ENCODE measurements around the gene TCF15. TPM values are rescaled to one million over a fixed set of nuclear protein-coding genes. Genes with fewer than 3 reads are reported as not detected.

Gene TCF15
- not detected for total RNA-seq

DNA sequence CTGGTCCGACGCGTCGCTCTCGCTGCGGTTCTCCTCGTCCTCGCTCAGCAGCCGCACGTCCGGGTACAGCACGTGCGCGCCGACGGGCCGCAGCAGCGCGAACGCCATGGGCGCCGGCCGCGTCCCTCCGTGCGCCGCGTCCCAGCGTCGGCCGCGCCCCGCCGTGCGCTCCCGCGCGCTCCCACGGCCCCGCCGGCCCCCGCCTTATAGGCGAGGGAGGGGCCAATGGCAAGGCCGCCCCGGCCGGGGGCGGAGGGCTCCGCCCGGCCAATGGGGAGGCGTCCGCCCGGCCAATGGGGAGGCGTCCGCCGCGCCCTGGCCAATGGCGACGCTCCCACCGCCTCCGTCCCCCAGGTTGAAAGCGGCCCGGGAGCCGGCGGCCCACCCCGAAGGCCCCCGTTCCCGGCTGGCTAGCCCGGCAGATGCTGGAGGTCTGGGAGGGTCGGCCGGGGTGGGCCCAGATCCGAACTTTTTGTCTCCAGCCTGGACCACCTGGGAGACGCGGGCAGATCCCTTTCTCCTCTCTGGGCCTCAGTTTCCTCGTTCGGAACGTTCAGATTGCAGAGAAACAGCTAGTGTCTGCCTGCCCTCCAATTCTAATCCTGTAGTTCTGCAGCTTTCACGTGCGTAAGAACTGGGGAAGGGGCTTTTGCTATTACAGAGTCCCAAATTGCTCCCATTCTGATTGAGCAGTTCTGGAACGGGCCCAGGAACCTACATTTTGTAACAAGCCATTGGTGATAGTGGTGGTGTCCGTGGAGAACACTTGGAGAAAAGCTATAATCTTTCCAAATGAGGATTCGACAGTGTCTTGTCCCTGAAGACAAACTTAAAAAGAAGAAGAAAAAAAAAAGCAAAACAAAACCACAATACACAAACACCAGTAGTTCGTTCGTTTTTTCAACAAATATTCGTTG lies at the start of gene TCF15:
Gene TCF15, minus strand, starts transcription at position 180 of the 917 bp plus-strand sequence. Its CDS starts 72 bp downstream, at position 108.
- H3K4me1 Mint-ChIP-seq (ENCODE audit: low read depth): peaks cover 4% of the 10 kb centered on the region
- DNase-seq (no peak), ATAC-seq (peak; percentile 50)
- ChIA-PET POLR2A (no interaction called here), CTCF (interaction anchor here (2.3 kb wide), 1 partner anchor 35 kb away, joined by 8 read pairs; no protein-coding TSS in a partner anchor)
- no peak within 1 kb of the TSS for H3K27ac Mint-ChIP-seq
- H3K9me3 Mint-ChIP-seq (ENCODE audit: insufficient read depth): no peaks in the 10 kb centered on the region
- no peaks in the 10 kb centered on the region for H3K36me3 Mint-ChIP-seq (ENCODE audit: low read depth)
- no peak within 1 kb of the TSS for H3K4me3 Mint-ChIP-seq
- H3K27me3 Mint-ChIP-seq (ENCODE audit: low read depth): peaks cover 50% of the 10 kb centered on the region

DNA sequence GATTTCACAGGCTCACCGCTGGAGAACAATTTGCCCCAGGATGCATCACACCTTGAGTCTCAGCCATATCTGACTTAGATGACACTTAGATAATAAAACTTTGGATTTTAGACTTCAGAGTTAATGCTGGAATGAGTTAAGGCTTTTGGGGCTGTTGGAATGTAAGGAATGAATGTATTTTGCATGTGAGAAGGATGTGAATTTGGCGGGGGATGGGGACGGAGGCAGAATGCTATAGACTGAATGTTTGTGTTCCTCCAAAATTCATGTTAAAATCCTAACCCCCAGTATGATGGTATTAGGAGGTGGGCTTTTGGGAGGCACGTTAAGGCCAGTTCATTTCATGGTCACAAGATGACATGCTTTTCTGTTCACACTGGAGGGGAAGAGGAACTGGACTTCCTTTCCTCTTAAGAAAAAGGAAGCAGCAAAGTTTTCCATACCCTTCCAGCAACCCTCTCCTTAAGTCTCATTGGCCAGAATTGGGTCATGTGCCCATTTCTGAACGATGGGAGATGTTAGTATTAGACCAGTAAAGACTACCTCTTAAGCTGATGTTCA lies 48.7 kb upstream of the TCF15 start:
- Mint-ChIP-seq H3K27ac (no peak overlapping the region), H3K27me3 (ENCODE audit: low read depth) (peaks cover 65% of the 10 kb centered on the region), H3K36me3 (ENCODE audit: low read depth) (no peaks in the 10 kb centered on the region), H3K4me3 (no peak overlapping the region), H3K4me1 (ENCODE audit: low read depth) (peaks cover 11% of the 10 kb centered on the region), H3K9me3 (ENCODE audit: insufficient read depth) (no peaks in the 10 kb centered on the region)
- POLR2A ChIA-PET: no interaction called here
- CTCF ChIA-PET: interaction anchor here (1.8 kb wide), 1 partner anchor 13 kb away, joined by 6 read pairs; no protein-coding TSS in a partner anchor
- DNase-seq (no peak), ATAC-seq (no peak)

- H3K36me3 Mint-ChIP-seq (ENCODE audit: low read depth): no peaks in the 10 kb centered on the region
- H3K4me3 Mint-ChIP-seq: no peak overlapping the region
- peaks cover 12% of the 10 kb centered on the region for H3K4me1 Mint-ChIP-seq (ENCODE audit: low read depth)
- ChIA-PET POLR2A (no interaction called here), CTCF (interaction anchor here (1.8 to 2.4 kb wide), 2 partner anchors 9 to 13 kb away, joined by 6 to 12 read pairs; no protein-coding TSS in a partner anchor)
- no peak overlapping the region for H3K27ac Mint-ChIP-seq
- ATAC-seq: no peak
- no peaks in the 10 kb centered on the region for H3K9me3 Mint-ChIP-seq (ENCODE audit: insufficient read depth)
- peaks cover 59% of the 10 kb centered on the region for H3K27me3 Mint-ChIP-seq (ENCODE audit: low read depth)
- DNase-seq: no peak
Measured at GRCh38 chr20:658202-658601, 48.1 kb upstream of the TCF15 start.

- CTCF ChIA-PET: interaction anchor here (1.2 to 2.4 kb wide), 3 partner anchors 10 to 11 kb away, joined by 3 to 12 read pairs (median 5); no protein-coding TSS in a partner anchor
Measured at GRCh38 chr20:655726-656624, 45.9 kb upstream of the TCF15 start.

DNA sequence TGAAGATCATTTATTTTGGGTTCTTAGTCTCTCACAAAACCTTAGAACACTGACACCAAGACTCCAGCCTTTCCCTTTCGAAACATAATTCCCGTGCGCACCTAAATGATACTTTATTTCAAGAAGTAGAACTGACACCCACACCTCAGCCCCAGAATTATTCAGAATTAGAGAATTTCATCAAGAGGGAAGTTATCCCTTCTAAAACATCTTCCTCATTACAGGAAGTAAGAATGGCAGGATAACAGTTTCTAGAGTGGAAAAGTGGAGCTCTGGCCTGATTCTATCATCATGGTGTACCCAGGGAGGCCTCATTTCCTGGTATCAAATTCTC lies 44.3 kb upstream of the TCF15 start:
- ATAC-seq: no peak
- ChIA-PET CTCF (interaction anchor here (1.2 to 1.6 kb wide), 2 partner anchors 9 to 13 kb away, joined by 3 to 5 read pairs; no protein-coding TSS in a partner anchor), POLR2A (no interaction called here)
- Mint-ChIP-seq H3K27me3 (ENCODE audit: low read depth) (peaks cover 29% of the 10 kb centered on the region), H3K27ac (no peak overlapping the region), H3K36me3 (ENCODE audit: low read depth) (peaks cover 5% of the 10 kb centered on the region), H3K9me3 (ENCODE audit: insufficient read depth) (no peaks in the 10 kb centered on the region), H3K4me1 (ENCODE audit: low read depth) (peaks cover 18% of the 10 kb centered on the region), H3K4me3 (peak overlapping the region; percentile 16)
- no peak for DNase-seq

More at GRCh38 chr20:655726-656624, 45.9 kb upstream of the TCF15 start:
- POLR2A ChIA-PET: no interaction called here
- peaks cover 18% of the 10 kb centered on the region for H3K4me1 Mint-ChIP-seq (ENCODE audit: low read depth)
- H3K27me3 Mint-ChIP-seq (ENCODE audit: low read depth): peaks cover 40% of the 10 kb centered on the region
- H3K9me3 Mint-ChIP-seq (ENCODE audit: insufficient read depth): no peaks in the 10 kb centered on the region
- no peak overlapping the region for H3K4me3 Mint-ChIP-seq
- no peaks in the 10 kb centered on the region for H3K36me3 Mint-ChIP-seq (ENCODE audit: low read depth)
- ATAC-seq (no peak), DNase-seq (no peak)
- H3K27ac Mint-ChIP-seq: no peak overlapping the region

DNA sequence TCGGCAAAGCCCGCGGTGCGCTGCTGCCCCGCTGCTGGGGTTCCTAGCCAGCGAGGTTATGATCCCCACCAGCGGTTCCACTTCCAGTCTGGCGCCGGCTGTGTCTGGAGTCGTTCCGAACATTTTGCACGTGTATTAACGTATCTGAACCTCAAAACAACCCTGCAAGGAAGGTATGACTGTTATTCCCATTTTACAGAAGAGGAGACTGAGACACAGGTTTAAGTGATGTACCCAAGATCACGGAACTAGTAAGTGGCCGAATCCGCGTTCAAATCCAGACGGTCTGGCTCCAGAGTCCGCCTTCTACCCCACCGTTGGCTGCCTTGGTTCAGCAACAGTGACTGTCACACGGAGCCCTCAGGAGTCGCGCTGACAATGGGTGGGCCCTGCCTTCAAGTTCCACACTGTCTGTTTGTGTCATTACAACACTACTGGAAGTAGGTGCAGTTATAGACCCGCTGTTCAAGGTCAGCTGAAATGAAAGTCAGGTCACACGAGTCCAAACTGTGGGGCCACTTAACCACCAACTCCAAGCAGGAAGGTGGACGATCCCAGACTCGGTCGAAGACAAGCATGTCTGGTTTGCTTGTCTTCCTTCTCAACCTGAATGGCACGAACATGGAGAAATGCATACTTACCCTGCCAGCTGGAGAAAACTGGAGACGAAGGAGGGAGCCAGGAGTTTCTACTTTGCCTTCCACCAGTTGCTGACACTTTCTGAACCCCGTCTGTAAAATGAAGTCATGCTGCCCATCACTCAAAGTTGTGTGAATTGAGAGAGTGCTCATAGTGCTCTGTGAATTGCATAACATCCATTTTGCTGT lies 43.7 kb upstream of the TCF15 start:
- ChIA-PET POLR2A (no interaction called here), CTCF (interaction anchor here (1.6 kb wide), 1 partner anchor 8 kb away, joined by 5 read pairs; no protein-coding TSS in a partner anchor)
- no peak for ATAC-seq
- no peak for DNase-seq
- Mint-ChIP-seq H3K27me3 (ENCODE audit: low read depth) (peaks cover 24% of the 10 kb centered on the region), H3K36me3 (ENCODE audit: low read depth) (peaks cover 8% of the 10 kb centered on the region), H3K27ac (peak overlapping the region; percentile 62), H3K4me1 (ENCODE audit: low read depth) (peaks cover 18% of the 10 kb centered on the region), H3K4me3 (peak overlapping the region; percentile 73), H3K9me3 (ENCODE audit: insufficient read depth) (no peaks in the 10 kb centered on the region)

DNA sequence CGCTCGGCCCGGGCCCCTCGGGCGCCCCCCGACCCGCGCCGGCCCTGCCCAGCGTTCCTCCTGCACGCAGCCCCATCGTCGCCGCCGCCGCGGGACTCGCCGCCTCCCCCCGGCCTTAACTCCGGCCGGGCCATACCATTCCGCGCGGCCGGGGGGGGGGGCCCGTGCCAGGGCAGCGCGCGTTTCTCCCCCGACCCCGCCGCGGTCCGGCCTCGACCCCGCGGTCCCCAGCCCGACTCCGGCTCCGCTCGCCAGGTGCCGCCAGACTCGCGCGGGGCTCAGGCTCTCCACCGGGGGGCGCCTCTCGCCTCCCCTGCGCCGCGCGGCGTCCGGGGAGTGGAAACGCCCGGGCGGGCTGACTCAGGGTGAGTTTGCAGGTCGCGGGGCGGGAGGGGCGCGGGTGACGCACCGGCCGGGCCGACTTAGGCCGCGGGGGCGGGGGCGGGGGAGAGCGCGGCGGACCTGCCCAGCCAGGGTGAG lies 43.0 kb upstream of the TCF15 start, which contains the start of gene SRXN1:
Gene SRXN1, minus strand, starts transcription at position 91 of the 480 bp plus-strand sequence. Its CDS starts 15 bp downstream, at position 76.
- H3K4me1 Mint-ChIP-seq (ENCODE audit: low read depth): peaks cover 18% of the 10 kb centered on the region
- H3K9me3 Mint-ChIP-seq (ENCODE audit: insufficient read depth): no peaks in the 10 kb centered on the region
- peak within 1 kb of the TSS; percentile 69 for H3K27ac Mint-ChIP-seq
- ChIA-PET CTCF (no interaction called here), POLR2A (no interaction called here)
- peak within 1 kb of the TSS; percentile 75 for H3K4me3 Mint-ChIP-seq
- peaks cover 19% of the 10 kb centered on the region for H3K27me3 Mint-ChIP-seq (ENCODE audit: low read depth)
- peaks cover 8% of the 10 kb centered on the region for H3K36me3 Mint-ChIP-seq (ENCODE audit: low read depth)
- ATAC-seq: peak; percentile 95
- peak; percentile 83 for DNase-seq

DNA sequence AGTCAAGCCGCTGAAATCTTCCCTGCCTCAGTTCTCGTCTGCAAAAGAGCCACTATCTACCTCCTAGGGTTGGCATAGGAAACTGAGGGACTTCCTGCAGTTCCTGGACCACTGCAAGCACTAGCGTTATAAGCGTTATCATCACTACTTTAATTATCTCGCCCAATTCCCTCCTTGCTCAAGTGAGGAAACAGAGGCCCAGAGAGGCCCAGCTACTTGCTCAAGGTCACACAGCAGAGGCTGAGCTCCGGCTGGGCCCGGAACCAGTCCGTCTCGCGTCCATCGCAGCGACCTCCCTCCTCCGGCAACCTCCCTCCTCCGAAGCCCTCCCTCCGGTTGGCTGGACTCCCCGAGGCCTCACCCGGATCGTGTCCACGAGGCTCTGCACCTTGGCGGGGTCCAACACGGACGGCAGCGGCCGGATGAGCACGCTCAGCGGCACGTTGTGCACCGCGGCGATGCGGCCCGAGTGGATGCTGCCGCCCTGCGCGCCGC lies 42.6 kb upstream of the TCF15 start:
- no peak for DNase-seq
- ATAC-seq: no peak

DNA sequence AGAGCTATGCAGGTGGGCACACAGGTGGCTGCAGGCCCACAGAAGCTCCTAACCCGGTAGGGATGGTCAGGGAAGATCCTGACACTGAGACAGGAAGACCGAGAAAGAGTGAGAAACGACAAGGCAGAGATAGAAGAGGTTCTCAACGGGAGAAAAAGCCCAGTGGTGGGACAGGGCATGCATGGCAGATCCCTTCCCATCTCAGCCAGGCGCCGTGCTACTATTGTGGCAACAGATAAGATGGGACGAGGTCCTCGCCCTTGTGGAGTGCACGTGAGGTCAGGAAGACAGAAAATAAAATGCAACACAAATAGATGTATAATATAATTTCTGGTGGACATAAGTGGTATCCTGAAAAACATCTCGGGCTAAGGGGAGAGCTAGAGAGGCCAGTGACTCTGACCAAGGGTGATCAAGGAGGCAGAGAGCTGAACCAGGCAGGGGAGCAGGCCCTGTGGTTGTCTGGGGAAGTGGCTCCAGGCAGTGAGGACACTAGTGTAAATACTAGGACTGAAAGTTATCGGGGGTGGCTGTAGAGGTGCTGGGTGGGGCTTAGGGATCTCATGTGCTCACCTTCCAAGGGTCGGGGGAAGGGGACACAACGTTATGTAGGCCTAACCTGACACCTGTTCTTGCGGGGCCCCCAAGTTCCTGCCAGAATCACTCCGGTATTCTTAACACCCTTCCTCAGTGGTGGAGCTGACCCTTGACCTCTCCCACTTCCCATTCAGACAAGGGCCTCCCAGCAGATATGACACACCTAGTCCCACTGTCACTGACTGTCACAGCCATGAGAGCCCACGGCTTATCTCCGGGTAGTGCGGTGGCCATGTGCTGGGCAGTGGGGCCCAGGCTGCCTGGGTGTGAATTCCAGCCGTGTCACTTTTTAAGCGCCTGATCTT lies 41.9 kb upstream of the TCF15 start:
- H3K9me3 Mint-ChIP-seq (ENCODE audit: insufficient read depth): no peaks in the 10 kb centered on the region
- ATAC-seq (no peak), DNase-seq (no peak)
- H3K36me3 Mint-ChIP-seq (ENCODE audit: low read depth): peaks cover 13% of the 10 kb centered on the region
- ChIA-PET CTCF (interaction anchor here (0.6 to 1.1 kb wide), 2 partner anchors 15 to 108 kb away, joined by 3 read pairs; partner anchors contain the start of gene CSNK2A1), POLR2A (no interaction called here)
- H3K27ac Mint-ChIP-seq: peak overlapping the region; percentile 69
- H3K4me3 Mint-ChIP-seq: peak overlapping the region; percentile 75
- peaks cover 18% of the 10 kb centered on the region for H3K4me1 Mint-ChIP-seq (ENCODE audit: low read depth)
- peaks cover 15% of the 10 kb centered on the region for H3K27me3 Mint-ChIP-seq (ENCODE audit: low read depth)

More for the DNA sequence above, 42.6 kb upstream of the TCF15 start:
- H3K36me3 Mint-ChIP-seq (ENCODE audit: low read depth): peaks cover 12% of the 10 kb centered on the region
- peaks cover 15% of the 10 kb centered on the region for H3K27me3 Mint-ChIP-seq (ENCODE audit: low read depth)
- CTCF ChIA-PET: interaction anchor here (0.6 kb wide), 1 partner anchor 15 kb away, joined by 3 read pairs; no protein-coding TSS in a partner anchor
- H3K9me3 Mint-ChIP-seq (ENCODE audit: insufficient read depth): no peaks in the 10 kb centered on the region
- H3K4me3 Mint-ChIP-seq: peak overlapping the region; percentile 75
- peaks cover 18% of the 10 kb centered on the region for H3K4me1 Mint-ChIP-seq (ENCODE audit: low read depth)
- POLR2A ChIA-PET: no interaction called here
- peak overlapping the region; percentile 69 for H3K27ac Mint-ChIP-seq

DNA sequence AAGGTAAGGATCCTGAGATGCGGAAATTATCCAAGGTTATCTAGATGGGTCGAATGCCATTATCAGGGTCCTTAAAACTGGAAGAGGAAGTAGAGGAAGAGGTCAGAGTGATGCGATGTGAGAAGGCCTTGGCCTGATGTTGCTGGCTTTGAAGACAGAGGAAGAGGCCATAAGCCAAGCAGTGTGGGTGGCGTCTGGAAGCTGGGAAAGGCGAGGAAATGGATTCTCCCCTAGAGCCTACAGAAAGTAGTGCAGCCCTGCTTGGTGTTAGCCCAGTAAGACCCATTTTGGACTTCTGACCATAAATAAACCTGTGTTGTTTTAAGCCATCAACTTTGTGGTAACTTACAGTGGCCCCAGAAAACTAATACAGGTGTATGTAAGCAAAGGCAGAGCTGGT lies 40.8 kb upstream of the TCF15 start:
- H3K4me1 Mint-ChIP-seq (ENCODE audit: low read depth): peaks cover 18% of the 10 kb centered on the region
- no peaks in the 10 kb centered on the region for H3K9me3 Mint-ChIP-seq (ENCODE audit: insufficient read depth)
- H3K27me3 Mint-ChIP-seq (ENCODE audit: low read depth): peaks cover 11% of the 10 kb centered on the region
- DNase-seq: no peak
- no peak overlapping the region for H3K27ac Mint-ChIP-seq
- ChIA-PET CTCF (interaction anchor here (1.1 kb wide), 1 partner anchor 107 kb away, joined by 3 read pairs; the partner anchor contains the start of gene CSNK2A1), POLR2A (no interaction called here)
- H3K4me3 Mint-ChIP-seq: no peak overlapping the region
- no peak for ATAC-seq
- peaks cover 13% of the 10 kb centered on the region for H3K36me3 Mint-ChIP-seq (ENCODE audit: low read depth)
